Glutamatergic neuron (in vitro differentiated cells): ENCODE measurements around the gene NEGR1. TPM values are rescaled to one million over a fixed set of nuclear protein-coding genes. Genes with fewer than 3 reads are reported as not detected.

Experiments
- DNase-seq: peaks from one replicate; pipeline ENCODE4 v3.0.0; 2022
- H3K27ac Mint-ChIP-seq: one replicate; pipeline ENCODE4 v1.8.0; 2020; ENCODE audit warnings: mild to moderate bottlenecking, mixed read lengths, inconsistent platforms; ENCODE audit not compliant: unreplicated experiment
- H3K27me3 Mint-ChIP-seq: one replicate; pipeline ENCODE4 v1.8.0; 2020; ENCODE audit warnings: mild to moderate bottlenecking, moderate library complexity, mixed read lengths, inconsistent platforms; ENCODE audit not compliant: unreplicated experiment
- H3K36me3 Mint-ChIP-seq: one replicate; pipeline ENCODE4 v1.8.0; 2020; ENCODE audit warnings: mild to moderate bottlenecking, mixed read lengths, inconsistent platforms; ENCODE audit not compliant: unreplicated experiment
- H3K4me1 Mint-ChIP-seq: one replicate; pipeline ENCODE4 v1.8.0; 2020; ENCODE audit warnings: mild to moderate bottlenecking, low read depth, mixed read lengths, inconsistent platforms; ENCODE audit not compliant: unreplicated experiment
- H3K4me3 Mint-ChIP-seq: one replicate; pipeline ENCODE4 v1.8.0; 2020; ENCODE audit warnings: mild to moderate bottlenecking, mixed read lengths, inconsistent platforms; ENCODE audit not compliant: unreplicated experiment
- H3K9me3 Mint-ChIP-seq: one replicate; pipeline ENCODE4 v1.8.0; 2020; ENCODE audit warnings: mild to moderate bottlenecking, moderate library complexity, mixed read lengths, inconsistent platforms; ENCODE audit not compliant: unreplicated experiment
- total RNA-seq: library from RNA; stranded (reverse); fragmentation: NEBNext Ultra II Directional; extraction: Animal tissue kit (Norgen Biotek cat#: 25700); gene quantifications from one replicate; pipeline ENCODE4 v1.2.1, GENCODE V29; 2021; ENCODE audit not compliant: unreplicated experiment
- TF ChIP-seq, protein P1 (sequence below): fragments of 200-600 bp; sonication (generic); IDR thresholded peaks from one replicate; pipeline ENCODE4 v1.5.0; 2021; ENCODE audit not compliant: partially characterized antibody, unreplicated experiment

Gene NEGR1
- total RNA-seq, 1 donor from 2014 or later, result 0.51 TPM

DNA sequence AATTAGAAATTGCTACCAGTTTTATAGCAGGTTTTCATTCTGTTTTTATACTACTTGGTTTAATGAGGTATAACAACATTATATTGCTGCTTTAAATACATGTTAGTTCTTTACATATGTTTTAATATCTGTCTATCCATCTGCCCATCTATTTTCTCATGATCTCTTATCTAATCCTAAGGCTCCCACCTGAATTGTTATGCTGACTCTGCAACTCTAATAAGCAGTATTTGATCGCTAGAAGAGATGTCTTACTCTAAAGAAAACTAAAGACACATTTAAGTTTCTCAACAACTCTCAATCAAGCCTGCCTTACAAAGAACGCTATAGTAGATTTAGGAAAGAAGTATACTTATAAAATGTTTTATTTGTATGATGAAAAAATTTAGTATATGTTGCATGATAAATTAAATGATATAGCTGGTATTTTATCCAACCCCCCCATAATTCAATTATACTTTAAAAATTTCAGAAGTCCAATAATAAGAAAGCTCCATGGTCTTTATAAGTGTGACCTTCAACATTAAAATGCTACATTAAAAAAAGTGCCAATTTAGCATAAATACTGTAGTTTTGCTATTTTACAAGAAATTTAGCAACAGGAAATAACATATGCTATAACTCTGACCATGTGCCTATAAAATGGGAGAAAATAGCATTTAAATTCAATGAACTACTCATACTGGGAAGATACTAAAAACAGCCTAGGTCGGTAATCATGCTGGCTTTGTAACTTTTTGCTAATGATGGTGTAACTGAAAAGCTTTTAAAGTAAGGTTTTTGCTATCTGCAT, 180.3 kb downstream of the NEGR1 start:
- no peaks in the 10 kb centered on the region for H3K9me3 Mint-ChIP-seq
- no peaks in the 10 kb centered on the region for H3K27me3 Mint-ChIP-seq
- H3K36me3 Mint-ChIP-seq, result no peaks in the 10 kb centered on the region
- no peak overlapping the region for H3K27ac Mint-ChIP-seq
- H3K4me3 Mint-ChIP-seq, result no peak overlapping the region
- TF ChIP-seq, protein P1, sequence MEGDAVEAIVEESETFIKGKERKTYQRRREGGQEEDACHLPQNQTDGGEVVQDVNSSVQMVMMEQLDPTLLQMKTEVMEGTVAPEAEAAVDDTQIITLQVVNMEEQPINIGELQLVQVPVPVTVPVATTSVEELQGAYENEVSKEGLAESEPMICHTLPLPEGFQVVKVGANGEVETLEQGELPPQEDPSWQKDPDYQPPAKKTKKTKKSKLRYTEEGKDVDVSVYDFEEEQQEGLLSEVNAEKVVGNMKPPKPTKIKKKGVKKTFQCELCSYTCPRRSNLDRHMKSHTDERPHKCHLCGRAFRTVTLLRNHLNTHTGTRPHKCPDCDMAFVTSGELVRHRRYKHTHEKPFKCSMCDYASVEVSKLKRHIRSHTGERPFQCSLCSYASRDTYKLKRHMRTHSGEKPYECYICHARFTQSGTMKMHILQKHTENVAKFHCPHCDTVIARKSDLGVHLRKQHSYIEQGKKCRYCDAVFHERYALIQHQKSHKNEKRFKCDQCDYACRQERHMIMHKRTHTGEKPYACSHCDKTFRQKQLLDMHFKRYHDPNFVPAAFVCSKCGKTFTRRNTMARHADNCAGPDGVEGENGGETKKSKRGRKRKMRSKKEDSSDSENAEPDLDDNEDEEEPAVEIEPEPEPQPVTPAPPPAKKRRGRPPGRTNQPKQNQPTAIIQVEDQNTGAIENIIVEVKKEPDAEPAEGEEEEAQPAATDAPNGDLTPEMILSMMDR, result no peak
- H3K4me1 Mint-ChIP-seq, result no peaks in the 10 kb centered on the region
- no peak for DNase-seq

DNA sequence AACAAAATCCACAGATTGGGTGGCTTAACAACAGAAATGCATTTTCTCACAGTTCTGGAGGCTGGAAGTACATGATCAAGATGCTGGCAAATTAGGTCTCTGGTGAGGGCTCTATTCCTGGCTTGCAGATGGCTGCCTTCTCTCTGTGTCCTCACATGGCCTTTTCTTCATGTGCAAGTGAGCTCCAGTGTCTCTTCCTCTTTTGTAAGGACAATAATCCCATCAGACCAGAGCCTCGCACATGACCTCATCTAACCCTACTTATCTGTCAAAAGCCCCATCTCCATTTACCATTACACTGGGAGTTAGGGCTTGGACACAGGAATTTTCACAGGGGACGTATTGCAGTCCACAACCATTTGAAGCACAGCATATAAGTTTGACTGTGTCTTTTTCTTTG, 181.6 kb downstream of the NEGR1 start:
- H3K4me1 Mint-ChIP-seq, result no peaks in the 10 kb centered on the region

DNA sequence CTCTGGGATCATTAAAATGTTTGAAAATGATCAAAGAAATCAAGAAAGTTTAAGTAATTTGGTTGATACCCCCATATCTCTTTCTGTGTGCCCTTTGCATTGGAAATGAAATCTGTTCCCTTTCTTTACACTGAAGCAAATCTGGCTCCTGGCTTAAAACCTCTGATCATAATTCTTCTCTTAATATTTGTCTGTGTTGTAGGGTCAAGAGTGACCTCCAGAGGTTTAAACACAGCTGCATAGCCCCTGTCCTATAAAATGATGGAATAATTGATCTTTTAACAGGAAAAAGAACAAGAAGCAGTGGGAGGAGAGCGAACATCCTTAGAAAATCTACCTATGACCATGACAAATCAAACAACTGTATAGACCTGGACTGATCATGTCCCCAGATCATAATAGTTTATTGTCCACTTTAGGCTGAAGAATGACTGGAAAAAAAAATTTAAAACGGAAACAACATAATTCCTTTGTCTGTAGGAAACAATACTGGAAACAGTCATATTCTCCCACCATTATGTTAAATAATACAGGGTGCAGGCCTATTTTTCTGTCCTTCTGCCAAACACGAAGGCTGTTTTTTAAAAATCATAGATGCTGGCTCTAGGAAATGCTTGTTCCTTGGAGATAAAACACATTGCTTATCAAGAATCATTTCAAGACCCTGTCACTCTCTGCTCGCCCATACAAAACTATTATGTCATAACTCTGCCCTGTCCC, 184.3 kb downstream of the NEGR1 start:
- Mint-ChIP-seq H3K4me1 (no peaks in the 10 kb centered on the region), H3K36me3 (no peaks in the 10 kb centered on the region), H3K27me3 (no peaks in the 10 kb centered on the region), H3K27ac (no peak overlapping the region), H3K9me3 (no peaks in the 10 kb centered on the region), H3K4me3 (no peak overlapping the region)
- no peak for DNase-seq
- TF ChIP-seq, protein P1, result no peak

More for the DNA sequence above, 181.6 kb downstream of the NEGR1 start:
- Mint-ChIP-seq H3K9me3 (no peaks in the 10 kb centered on the region), H3K27ac (no peak overlapping the region), H3K27me3 (no peaks in the 10 kb centered on the region), H3K4me3 (no peak overlapping the region), H3K36me3 (no peaks in the 10 kb centered on the region)
- no peak for DNase-seq
- TF ChIP-seq, protein P1, result no peak

DNA sequence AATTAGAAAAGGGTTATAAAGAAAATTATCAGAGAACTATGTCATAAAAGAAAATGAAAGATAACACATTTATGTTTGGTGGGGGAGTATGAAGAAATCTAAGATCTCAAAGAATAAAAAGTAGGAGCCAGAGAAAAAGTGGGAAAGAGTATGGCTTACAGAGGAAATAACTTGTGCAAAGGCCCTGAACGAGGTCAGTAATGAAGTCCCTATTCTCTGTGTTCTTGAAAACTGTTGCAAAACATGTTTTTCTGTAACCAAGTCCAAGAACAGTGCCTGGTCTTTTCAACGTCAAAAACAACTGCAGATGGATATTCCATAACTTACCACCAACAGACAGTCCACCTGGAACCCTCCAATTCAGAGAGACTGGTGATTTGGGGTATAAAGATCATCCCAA, 188.1 kb downstream of the NEGR1 start:
- Mint-ChIP-seq H3K4me1 (no peaks in the 10 kb centered on the region), H3K27ac (no peak overlapping the region), H3K36me3 (no peaks in the 10 kb centered on the region), H3K27me3 (no peaks in the 10 kb centered on the region), H3K4me3 (no peak overlapping the region), H3K9me3 (no peaks in the 10 kb centered on the region)
- TF ChIP-seq, protein P1, result no peak
- DNase-seq, result no peak

DNA sequence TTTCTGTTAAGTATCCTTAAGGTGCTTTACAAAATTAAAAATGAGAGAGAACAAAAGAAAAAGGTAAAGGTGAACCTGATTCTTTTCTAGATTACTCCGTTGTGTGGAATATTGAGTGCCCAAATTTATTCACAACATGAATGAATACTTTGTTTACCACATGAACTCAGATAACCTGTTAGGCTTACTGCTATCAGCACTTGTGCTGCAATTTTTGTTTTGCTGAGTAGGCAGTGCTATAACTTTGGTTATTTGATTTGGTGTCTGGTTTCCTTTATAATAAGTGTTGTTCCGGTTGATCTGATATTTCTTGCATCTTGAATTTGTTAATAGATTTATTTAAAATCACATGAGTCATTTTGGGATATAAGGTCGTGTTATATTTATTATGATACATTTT, 195.9 kb downstream of the NEGR1 start:
- no peaks in the 10 kb centered on the region for H3K27me3 Mint-ChIP-seq
- H3K27ac Mint-ChIP-seq, result no peak overlapping the region
- H3K36me3 Mint-ChIP-seq, result no peaks in the 10 kb centered on the region
- no peaks in the 10 kb centered on the region for H3K4me1 Mint-ChIP-seq
- H3K4me3 Mint-ChIP-seq, result no peak overlapping the region
- TF ChIP-seq, protein P1, result no peak
- DNase-seq, result no peak
- H3K9me3 Mint-ChIP-seq, result no peaks in the 10 kb centered on the region
